HG02938 (cell line): ENCODE measurements around the gene AMN.
A peak's percentile ranks its signal among the peaks of the same experiment; 100 is the strongest.

ENCODE experiments used
- ATAC-seq: cut with Tn5 transposase; IDR thresholded peaks from one replicate; pipeline ENCODE4 v1.9.1; 2021; ENCODE audit warnings: mild to moderate bottlenecking, moderate library complexity; ENCODE audit not compliant: unreplicated experiment

AMN gene

DNA sequence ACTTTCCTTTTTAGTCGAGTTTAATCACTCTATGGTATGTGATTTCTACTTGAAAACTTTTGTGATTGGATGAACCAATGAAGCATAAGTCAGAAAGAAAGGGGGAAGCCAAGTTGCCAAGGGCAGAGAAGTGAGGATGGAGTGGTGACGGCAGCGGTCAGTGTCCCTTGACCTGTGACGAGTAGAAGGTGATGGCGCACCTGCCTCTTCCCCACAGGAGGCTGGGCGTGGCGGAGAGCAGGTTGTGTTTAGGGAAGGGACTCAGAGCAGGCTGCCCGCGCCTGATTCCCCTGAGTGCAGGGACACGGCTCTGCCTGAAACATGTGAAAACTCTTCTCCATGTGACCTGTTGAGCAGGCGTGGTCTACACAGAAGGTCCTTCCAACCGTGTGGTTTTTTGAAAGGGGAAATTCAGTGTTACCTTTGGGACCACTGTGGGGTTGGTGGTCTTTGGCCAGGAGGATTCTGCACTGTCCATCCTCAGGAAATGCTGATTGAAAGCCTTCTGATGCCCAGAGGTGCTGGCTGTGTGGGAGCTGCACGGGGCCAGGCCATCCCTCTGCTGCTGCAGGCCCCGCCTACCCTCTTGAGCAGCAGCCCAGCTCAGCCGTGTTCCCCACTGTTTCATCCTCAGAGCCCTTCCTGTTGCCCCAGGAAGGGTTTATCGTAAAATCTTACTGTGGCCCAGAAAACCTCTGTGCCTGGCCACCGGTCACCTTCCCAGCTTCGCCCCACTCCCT, 23.5 kb upstream of the AMN start:
- no peak for ATAC-seq

GRCh38 chr14:102899516-102899900, 23.0 kb upstream of the AMN start:
- no peak for ATAC-seq

- peak; percentile 50 for ATAC-seq
These were observed 21.6 kb upstream of the AMN start for GRCh38 chr14:102900631-102901571.

DNA sequence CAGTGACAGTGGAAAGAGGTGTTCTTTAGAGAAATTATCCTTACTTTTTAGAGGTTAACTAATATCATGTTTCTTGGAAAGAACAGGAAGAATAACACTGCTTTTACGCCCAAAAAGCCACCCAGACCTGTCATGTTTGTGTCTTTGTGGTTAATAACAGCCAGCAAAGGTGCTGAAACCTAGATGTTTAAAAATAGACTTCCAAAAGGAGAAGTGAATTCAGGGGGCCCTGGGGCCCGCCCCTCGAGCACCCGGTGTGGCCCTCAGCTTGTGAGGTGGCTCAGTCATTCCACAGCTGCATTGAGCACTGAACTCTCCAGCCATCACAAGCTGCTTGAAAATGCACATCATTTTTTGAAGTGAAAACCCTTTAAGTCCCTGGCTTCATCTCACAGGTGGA, 20.8 kb upstream of the AMN start:
- ATAC-seq = peak; percentile 75

DNA sequence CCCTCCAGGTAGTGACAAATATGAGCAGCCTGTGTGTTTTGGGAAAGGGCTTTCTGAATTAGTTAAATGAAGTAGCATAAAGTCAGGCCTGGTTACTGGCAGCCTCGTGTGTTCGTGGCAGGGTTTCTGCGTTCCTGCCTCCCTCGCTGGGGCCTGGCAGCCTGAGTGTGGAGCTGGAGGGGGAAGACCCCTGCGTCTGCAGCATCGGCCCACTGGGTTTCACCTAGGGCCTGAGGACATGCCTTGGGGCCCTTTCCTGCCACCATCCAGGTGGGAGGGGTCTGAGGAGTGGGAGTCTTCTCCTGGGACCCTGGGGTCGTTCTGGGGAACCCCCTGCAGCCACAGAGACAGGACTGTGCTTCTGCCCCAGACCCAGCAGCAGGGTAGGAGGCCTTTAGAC, 20.4 kb upstream of the AMN start:
- ATAC-seq = no peak

DNA sequence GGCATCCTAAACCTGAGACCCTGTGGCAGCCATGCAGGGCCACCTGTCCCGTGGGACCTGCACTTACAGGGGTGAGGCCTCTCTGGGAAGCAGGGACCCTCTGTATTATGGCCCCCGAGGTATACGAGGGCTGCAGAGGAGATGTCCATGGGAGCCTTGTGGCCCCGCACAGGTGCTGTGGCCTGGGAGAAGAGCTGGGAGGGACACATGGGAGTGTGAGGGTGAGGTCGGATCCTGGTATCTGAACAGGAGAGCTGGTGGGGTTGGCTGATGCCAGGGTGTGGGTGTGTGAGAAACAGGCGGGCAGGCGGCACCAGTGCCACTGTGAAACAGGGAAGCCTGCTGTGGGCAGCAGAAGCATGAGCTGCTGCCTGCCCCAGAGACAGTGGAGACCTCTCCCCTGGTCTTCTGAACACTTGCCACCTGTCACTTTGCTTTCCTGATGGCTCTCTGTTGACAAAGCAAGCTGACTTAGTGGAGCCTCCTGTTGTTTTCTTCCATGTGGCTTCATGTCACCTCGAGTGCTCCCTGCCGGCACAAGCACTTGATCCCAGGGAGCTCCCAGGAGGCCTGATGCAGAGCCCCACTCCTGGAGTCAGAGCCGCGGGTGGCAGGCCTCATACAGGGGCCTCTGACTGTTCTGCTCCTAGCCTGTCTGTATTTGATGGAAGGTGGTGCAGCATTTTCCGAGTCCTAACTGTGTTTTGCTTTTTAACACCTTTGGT, 19.8 kb upstream of the AMN start:
- no peak for ATAC-seq

GRCh38 chr14:102903248-102903888, 19.1 kb upstream of the AMN start:
- no peak for ATAC-seq

GRCh38 chr14:102903889-102904512, 18.5 kb upstream of the AMN start:
- ATAC-seq = no peak

DNA sequence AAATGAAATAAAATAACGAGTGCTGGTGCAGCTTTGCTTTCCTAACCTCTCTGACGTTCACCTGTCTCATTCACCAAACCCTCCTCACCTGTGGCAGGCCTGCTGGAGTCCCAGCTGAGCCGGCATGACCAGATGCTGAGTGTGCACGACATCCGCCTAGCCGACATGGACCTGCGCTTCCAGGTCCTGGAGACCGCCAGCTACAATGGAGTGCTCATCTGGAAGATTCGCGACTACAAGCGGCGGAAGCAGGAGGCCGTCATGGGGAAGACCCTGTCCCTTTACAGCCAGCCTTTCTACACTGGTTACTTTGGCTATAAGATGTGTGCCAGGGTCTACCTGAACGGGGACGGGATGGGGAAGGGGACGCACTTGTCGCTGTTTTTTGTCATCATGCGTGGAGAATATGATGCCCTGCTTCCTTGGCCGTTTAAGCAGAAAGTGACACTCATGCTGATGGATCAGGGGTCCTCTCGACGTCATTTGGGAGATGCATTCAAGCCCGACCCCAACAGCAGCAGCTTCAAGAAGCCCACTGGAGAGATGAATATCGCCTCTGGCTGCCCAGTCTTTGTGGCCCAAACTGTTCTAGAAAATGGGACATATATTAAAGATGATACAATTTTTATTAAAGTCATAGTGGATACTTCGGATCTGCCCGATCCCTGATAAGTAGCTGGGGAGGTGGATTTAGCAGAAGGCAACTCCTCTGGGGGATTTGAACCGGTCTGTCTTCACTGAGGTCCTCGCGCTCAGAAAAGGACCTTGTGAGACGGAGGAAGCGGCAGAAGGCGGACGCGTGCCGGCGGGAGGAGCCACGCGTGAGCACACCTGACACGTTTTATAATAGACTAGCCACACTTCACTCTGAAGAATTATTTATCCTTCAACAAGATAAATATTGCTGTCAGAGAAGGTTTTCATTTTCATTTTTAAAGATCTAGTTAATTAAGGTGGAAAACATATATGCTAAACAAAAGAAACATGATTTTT, 17.1 kb upstream of the AMN start:
- ATAC-seq = no peak

- ATAC-seq = no peak
These were observed 15.7 kb upstream of the AMN start for GRCh38 chr14:102906616-102907302.

DNA sequence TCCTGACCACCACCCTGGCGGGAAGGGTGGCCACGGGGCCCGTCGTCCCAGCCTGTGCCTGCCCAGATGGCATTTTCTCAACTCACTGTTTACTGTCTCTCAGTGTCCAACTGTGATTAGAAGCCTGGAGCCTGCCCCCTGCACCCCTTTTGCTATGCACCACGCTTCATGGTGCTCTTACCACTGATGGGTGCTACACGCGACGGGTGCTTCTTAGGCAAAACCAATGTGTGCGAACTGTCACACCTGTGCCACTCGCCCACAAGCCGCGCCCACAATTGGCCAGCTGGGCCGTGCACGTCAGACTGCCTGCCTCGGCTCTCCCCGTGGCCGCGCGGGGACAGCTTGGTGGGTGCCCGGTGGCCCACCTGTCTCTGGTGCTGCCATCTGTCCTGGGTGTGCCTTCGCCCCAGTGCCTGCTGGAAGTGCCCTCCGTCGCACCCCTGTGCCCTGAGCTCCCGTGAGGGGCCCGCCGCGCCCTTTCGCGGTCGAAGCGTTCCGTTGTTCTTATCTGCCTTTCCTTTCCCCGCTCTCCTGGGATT, 15.1 kb upstream of the AMN start:
- ATAC-seq = no peak

DNA sequence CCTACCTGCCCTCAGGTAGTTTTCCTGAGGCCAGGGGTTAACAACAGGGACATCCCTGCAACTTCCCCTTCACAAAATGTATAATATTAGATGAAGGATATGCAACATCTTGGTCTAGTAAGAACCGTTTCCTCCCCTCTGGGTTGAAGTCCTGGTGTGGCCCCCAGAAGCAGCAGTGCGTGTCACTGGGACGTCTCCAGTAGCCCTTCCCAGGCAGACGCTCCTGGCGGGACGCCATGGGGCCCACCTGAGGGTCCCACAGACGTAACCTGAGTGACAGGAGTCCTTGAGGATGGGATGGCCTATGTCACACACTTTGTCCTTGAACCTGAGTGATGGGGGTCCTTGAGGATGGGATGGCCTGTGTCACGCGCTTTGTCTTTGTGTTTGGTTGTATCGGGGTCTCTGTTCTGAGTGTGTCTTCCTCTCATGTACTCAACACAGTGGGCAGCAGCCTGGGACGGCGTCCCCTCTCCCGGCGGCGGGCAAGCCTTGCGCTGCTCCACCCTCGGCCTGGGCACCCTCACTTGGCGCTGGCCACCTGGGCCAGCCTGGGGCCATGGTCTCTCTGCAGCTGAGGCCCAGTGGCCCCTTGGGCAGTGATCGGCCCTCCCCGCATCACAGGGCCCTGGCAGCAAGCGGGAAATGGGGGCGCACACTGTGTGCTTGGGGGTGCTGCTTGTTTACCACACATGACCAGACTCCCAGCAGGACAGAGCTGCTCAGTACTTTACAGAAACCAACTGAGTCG, 14.3 kb upstream of the AMN start:
- no peak for ATAC-seq

DNA sequence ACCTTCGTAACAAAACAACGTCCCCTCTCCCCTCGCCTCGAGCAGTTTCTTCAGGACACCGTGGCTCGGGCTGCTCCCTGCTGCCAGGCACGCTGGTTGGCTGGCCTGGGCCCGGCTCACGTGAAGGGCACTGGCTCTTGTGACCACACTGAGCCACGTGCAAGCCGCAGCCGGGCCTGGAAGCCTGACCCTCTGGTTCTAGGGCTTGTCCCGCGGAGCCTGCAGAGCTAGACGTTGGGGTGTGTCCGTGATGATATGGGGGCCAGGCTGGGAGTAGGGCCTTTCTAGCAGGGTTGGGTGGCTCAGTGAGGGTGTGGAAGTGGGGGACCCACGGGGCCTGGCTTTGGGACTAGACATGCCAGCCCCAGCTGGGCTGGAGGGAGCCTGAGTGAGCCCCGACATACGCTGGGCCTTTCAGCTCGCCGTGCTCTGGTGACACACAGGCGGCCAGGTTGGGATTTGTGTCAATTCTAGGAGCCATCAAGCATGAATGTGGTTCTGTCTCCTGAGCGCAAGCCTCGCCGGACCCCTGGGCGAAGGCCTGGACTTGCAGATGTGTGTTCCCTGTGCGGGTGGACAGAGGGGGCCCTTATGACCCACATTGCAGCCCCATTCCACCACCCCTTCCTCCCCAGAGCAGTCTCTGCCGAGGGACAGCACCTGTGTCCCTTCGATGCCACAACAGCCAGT, 13.6 kb upstream of the AMN start:
- no peak for ATAC-seq

DNA sequence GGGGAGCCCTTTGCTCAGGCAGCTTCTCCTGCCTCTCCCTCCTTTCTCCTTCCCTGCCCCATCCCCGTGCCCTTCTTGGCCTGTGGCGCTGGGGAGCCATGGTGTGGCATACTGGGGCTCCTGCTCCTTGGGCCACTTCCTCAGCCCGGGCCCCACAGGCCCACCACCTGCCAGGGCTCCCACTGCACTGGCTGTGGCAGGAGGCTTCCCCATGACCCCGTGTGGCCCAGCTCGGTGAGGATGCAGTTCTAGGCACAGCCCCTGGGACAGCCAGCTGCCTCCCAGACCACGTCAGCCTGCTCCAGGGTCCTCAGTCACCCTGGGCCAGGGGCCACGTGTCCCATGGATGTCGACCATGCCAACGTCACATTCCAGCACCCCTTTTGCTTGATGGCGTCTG, 13.0 kb upstream of the AMN start:
- ATAC-seq = no peak

- no peak for ATAC-seq
These were observed 12.6 kb upstream of the AMN start for GRCh38 chr14:102909911-102910310.

DNA sequence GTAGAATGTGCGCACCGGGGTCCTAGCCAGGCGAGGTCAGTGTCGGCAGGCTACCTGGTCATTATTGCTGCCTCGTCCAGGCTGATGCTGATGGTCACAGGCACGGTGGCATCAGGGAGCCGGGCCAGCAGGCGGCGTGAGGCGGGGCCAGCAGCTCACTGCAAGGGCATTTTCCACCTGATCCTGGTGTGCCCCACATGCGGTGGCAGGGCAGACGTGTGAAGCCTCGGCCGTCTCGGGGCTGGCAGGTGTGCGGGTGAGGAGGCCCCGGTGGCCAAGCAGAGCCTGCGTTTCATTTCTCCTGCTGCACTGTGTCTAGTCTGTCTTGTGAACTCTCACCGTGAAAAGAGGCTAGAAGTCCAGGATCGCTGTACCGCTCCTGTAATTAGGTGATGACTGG, 12.0 kb upstream of the AMN start:
- ATAC-seq = no peak

GRCh38 chr14:102911541-102911951, 10.9 kb upstream of the AMN start:
- no peak for ATAC-seq
